KOPT-K1 (cell line): ENCODE data around the gene ATXN1.
"Not testable (repeated sequence)": the region's sequence is repeated elsewhere in the genome, so short reads cannot be mapped to it uniquely, and the experiment has no call there.

ENCODE experiments used
- H3K27ac ChIP-seq: fragments of 200-600 bp; sonication (generic); 2 replicates; pipeline ENCODE4 v1.5.1; 2016; ENCODE audit warnings: antibody characterized with exemption, mild to moderate bottlenecking, low read depth, low read length; ENCODE audit not compliant: poor library complexity, severe bottlenecking
- H3K36me3 ChIP-seq: fragments of 200-600 bp; sonication (generic); 2 replicates; pipeline ENCODE4 v1.5.1; 2017; ENCODE audit warnings: antibody characterized with exemption, mild to moderate bottlenecking, low read length, moderate library complexity; ENCODE audit not compliant: insufficient read depth
- H3K9me3 ChIP-seq: fragments of 200-600 bp; sonication (generic); 2 replicates; pipeline ENCODE4 v1.5.1; 2017; ENCODE audit warnings: antibody characterized with exemption, low read length, mild to moderate bottlenecking; ENCODE audit not compliant: insufficient read depth, poor library complexity, severe bottlenecking

ATXN1 gene

GRCh38 chr6:16406966-16407365 lies 354.3 kb downstream of the ATXN1 start:
- no peaks in the 10 kb centered on the region for H3K36me3 ChIP-seq
- no peak overlapping the region for H3K27ac ChIP-seq
- no peaks in the 10 kb centered on the region for H3K9me3 ChIP-seq

GRCh38 chr6:16406538-16406937 lies 354.7 kb downstream of the ATXN1 start:
- H3K36me3 ChIP-seq, H3K27ac ChIP-seq, H3K9me3 ChIP-seq: not testable (repeated sequence)

- Histone ChIP-seq H3K36me3 (no peaks in the 10 kb centered on the region), H3K27ac (no peak overlapping the region), H3K9me3 (no peaks in the 10 kb centered on the region)
Measured at GRCh38 chr6:16405375-16405774, 355.9 kb downstream of the ATXN1 start.

GRCh38 chr6:16404456-16404855 lies 356.8 kb downstream of the ATXN1 start:
- Histone ChIP-seq H3K36me3 (no peaks in the 10 kb centered on the region), H3K27ac (no peak overlapping the region), H3K9me3 (no peaks in the 10 kb centered on the region)

GRCh38 chr6:16403831-16404230 lies 357.4 kb downstream of the ATXN1 start:
- Histone ChIP-seq H3K9me3 (no peaks in the 10 kb centered on the region), H3K27ac (no peak overlapping the region), H3K36me3 (no peaks in the 10 kb centered on the region)

- H3K9me3 ChIP-seq, result no peaks in the 10 kb centered on the region
- H3K27ac ChIP-seq, result no peak overlapping the region
- H3K36me3 ChIP-seq, result no peaks in the 10 kb centered on the region
Measured at GRCh38 chr6:16402581-16402900, 358.7 kb downstream of the ATXN1 start.

- Histone ChIP-seq H3K36me3 (no peaks in the 10 kb centered on the region), H3K9me3 (no peaks in the 10 kb centered on the region)
Measured at GRCh38 chr6:16400248-16400760, 361.0 kb downstream of the ATXN1 start.

GRCh38 chr6:16399695-16400094 lies 361.6 kb downstream of the ATXN1 start:
- Histone ChIP-seq H3K36me3 (no peaks in the 10 kb centered on the region), H3K27ac (no peak overlapping the region), H3K9me3 (no peaks in the 10 kb centered on the region)

More at GRCh38 chr6:16400248-16400760, 361.0 kb downstream of the ATXN1 start:
- H3K27ac ChIP-seq, result no peak overlapping the region

- Histone ChIP-seq H3K9me3 (no peaks in the 10 kb centered on the region), H3K27ac (no peak overlapping the region), H3K36me3 (no peaks in the 10 kb centered on the region)
Measured at GRCh38 chr6:16399158-16399557, 362.1 kb downstream of the ATXN1 start.

- H3K27ac ChIP-seq, result no peak overlapping the region
Measured at GRCh38 chr6:16398587-16398986, 362.7 kb downstream of the ATXN1 start.

GRCh38 chr6:16397623-16398022 lies 363.6 kb downstream of the ATXN1 start:
- Histone ChIP-seq H3K36me3 (no peaks in the 10 kb centered on the region), H3K9me3 (no peaks in the 10 kb centered on the region), H3K27ac (no peak overlapping the region)

More at GRCh38 chr6:16398587-16398986, 362.7 kb downstream of the ATXN1 start:
- H3K9me3 ChIP-seq, result no peaks in the 10 kb centered on the region
- H3K36me3 ChIP-seq, result no peaks in the 10 kb centered on the region

- Histone ChIP-seq H3K27ac (no peak overlapping the region), H3K9me3 (no peaks in the 10 kb centered on the region), H3K36me3 (no peaks in the 10 kb centered on the region)
Measured at GRCh38 chr6:16396497-16397319, 364.6 kb downstream of the ATXN1 start.

- H3K9me3 ChIP-seq, result no peaks in the 10 kb centered on the region
- no peaks in the 10 kb centered on the region for H3K36me3 ChIP-seq
- no peak overlapping the region for H3K27ac ChIP-seq
Measured at GRCh38 chr6:16394632-16395031, 366.6 kb downstream of the ATXN1 start.

- H3K36me3 ChIP-seq, result no peaks in the 10 kb centered on the region
- no peaks in the 10 kb centered on the region for H3K9me3 ChIP-seq
- H3K27ac ChIP-seq, result no peak overlapping the region
Measured at GRCh38 chr6:16393326-16393725, 367.9 kb downstream of the ATXN1 start.

GRCh38 chr6:16392010-16392409 lies 369.2 kb downstream of the ATXN1 start:
- Histone ChIP-seq H3K36me3 (no peaks in the 10 kb centered on the region), H3K27ac (no peak overlapping the region), H3K9me3 (no peaks in the 10 kb centered on the region)

GRCh38 chr6:16391451-16391912 lies 369.8 kb downstream of the ATXN1 start:
- no peak overlapping the region for H3K27ac ChIP-seq
- H3K9me3 ChIP-seq, result no peaks in the 10 kb centered on the region
- H3K36me3 ChIP-seq, result no peaks in the 10 kb centered on the region
